22Rv1 (cell line): Measurements from ENCODE around the gene UBE3D.

ENCODE experiments used
- H3K27ac ChIP-seq: fragments of 450-650 bp; 2 replicates; pipeline ENCODE4 v1.5.1; 2017
- CTCF ChIP-seq: fragments of 450-650 bp; IDR thresholded peaks from 2 replicates; pipeline ENCODE4 v1.5.1; 2017; ENCODE audit warnings: mild to moderate bottlenecking
- ZFX ChIP-seq: fragments of 450-650 bp; IDR thresholded peaks from 2 replicates; pipeline ENCODE4 v1.6.1; 2017; ENCODE audit warnings: antibody characterized with exemption, borderline replicate concordance

UBE3D gene

GRCh38 chr6:83057705-83058321, 7.8 kb downstream of the UBE3D start:
- no peak overlapping the region for H3K27ac ChIP-seq
- TF ChIP-seq CTCF (peak; percentile 84), ZFX (no peak)

GRCh38 chr6:83055366-83055964, 10.2 kb downstream of the UBE3D start:
- TF ChIP-seq CTCF (peak; percentile 85), ZFX (no peak)
- no peak overlapping the region for H3K27ac ChIP-seq

GRCh38 chr6:83053678-83054077, 12.0 kb downstream of the UBE3D start:
- TF ChIP-seq ZFX (no peak), CTCF (no peak)
- no peak overlapping the region for H3K27ac ChIP-seq

GRCh38 chr6:83051377-83052172, 14.1 kb downstream of the UBE3D start:
- TF ChIP-seq CTCF, result no peak
- no peak for TF ChIP-seq ZFX
- H3K27ac ChIP-seq, result no peak overlapping the region

- no peak overlapping the region for H3K27ac ChIP-seq
- TF ChIP-seq CTCF (no peak), ZFX (no peak)
Measured at GRCh38 chr6:83047065-83047754, 18.4 kb downstream of the UBE3D start.

GRCh38 chr6:83044091-83044768, 21.4 kb downstream of the UBE3D start:
- TF ChIP-seq CTCF, result no peak
- TF ChIP-seq ZFX, result no peak
- H3K27ac ChIP-seq, result no peak overlapping the region
